DMS114 treated with DMSO at 0.1 percent for 48 hours (cell line): Measurements from ENCODE around the gene LRRC55.

Source experiments
- DNase-seq: peaks from one replicate; lab custom pipeline; 2025; ENCODE audit not compliant: unreplicated experiment; lab: John Stamatoyannopoulos, UW

Gene LRRC55

DNA sequence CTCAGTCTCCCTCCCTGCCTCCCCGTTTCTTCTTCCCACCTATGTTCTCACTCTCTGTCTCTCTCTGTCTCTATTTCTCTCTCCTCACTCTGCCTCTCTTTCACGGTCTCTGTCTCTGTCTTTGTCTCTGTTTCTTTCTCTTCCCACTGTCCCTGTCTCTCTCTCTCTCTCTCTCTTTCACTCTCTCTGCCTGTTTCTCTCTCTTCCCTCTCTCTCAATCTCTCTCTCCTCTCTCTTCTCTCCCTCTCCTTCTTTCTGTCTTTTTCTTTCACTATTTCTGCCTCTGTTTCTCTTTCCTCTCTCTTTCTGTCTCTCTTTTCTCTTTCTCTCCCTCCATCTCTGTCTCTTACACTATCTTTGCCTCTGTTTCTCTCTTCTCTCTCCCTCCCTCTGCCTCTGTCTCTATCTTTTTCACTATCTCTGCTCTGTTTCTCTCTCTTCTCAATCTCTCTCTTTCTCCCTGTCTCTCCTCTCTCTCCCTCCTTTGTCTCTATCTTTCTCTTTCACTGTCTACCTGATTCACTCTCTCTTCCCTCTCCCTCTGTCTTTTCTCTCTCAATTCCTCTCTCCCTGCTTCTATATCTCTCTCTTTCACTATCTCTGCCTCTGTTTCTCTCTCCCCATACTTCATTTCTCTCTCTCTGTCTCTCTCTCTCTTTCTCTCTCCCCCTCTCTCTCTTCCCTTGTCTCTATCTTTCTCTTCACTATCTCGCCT lies 49.9 kb downstream of the LRRC55 start:
- no peak for DNase-seq

DNA sequence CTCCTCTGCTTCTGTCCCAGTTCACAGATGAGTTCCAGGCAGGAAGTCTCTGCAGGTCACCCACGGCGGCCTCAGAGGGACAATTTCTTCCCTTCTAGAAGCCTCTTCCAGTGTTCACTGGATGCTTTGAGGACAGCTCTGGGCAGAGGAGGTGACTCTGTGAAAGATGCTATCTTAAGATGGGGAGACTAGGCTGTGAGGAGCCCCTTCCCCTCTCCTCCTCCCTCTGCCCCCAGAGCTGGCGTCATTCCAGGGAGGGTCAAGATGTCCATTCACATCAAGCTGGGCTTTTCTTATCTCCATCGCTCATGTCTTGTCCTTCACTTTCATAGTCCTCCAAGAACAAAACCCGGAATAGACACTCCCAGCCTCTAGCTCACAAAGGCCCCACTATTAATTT lies 51.9 kb downstream of the LRRC55 start:
- DNase-seq, result no peak

DNA sequence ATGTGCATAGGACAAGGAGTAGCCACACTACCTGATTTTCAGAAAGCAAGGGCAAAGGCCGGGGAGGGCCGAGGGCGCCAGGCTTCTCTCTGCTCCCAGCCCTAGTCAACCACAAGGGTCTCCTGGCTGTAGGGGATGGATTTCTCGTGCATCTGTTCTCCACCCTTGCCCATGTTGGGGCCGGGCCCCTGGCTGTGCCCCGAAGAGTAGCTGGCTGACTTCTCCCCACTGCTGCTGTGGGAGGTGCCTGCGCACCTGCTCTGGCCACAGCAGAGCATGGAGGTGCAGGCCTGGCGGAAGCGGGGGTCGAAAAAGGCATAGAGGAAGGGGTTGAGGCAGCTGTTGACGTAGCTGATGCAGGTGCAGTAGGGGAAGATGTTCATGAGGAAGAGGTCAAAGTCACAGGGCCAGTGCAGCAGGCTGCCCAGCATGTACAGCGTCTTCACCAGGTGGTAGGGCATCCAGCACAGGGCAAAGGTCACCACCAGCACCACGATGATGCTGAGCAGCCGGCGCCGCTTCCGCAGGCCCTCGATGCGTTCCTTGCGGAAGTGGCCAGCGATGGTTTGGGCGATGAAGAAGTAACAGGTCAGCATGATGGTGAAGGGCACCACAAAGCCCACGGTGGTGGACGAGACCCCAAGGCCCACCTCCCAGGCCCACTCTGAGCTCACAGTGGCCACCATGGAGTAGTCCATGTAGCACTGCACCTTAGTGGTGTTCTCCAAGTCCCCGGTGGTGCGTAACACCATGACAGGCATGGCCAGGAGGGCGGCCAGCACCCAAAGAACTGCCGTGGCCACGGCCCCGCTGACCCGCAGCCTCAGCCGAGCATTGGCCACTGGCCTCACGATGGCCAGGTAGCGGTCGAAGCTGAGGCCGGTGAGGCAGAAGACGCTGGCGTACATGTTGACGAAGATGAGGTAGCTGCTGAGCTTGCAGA lies 54.3 kb downstream of the LRRC55 start:
- DNase-seq, result no peak

DNA sequence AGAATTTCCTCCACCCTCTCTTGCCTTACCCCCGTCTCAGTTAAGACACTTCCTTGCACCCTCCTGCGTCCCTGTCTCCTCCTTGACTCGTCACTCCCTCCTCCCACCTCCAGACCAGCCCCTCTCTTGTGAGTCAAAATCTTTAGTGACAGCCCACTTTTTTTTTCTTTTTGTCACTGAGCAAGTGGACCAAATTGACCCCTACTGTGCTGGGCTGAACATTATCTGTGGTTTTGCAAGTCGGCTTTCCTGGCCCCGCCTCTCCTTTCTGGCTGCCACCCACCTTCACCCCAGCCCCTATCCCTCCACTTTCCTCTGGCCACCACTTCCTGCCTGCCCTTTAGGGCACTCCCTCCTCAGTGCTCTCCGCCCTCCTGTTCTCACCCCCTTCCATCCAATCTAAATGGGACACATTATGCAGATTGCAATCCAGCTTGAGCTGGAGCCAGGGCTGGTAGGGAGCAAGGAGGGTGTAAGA lies 55.5 kb downstream of the LRRC55 start, which contains the start of gene APLNR:
Gene APLNR, minus strand, starts transcription at position 47 of the 478 bp plus-strand sequence. CDS start 246 bp downstream, outside the sequence.
- no peak for DNase-seq

DNA sequence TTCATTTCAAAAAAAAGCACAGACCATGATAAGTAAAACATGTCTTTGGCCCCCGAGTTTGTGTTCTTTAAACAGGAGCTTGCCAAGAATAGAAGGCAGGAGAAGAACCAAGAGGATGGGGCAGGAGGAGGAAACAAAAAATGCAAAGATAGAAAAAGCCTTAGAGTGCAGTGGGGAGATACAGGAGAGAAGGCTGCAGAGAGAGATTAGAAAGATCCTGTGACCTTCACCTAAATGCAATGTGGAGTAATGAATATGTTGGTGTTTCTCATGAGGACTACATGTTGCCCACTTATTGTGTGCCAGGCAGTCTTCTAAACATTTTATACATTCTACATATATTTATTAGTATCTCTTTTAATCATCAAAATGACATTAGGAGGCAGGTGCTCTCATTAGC lies 57.6 kb downstream of the LRRC55 start:
- DNase-seq, result no peak

DNA sequence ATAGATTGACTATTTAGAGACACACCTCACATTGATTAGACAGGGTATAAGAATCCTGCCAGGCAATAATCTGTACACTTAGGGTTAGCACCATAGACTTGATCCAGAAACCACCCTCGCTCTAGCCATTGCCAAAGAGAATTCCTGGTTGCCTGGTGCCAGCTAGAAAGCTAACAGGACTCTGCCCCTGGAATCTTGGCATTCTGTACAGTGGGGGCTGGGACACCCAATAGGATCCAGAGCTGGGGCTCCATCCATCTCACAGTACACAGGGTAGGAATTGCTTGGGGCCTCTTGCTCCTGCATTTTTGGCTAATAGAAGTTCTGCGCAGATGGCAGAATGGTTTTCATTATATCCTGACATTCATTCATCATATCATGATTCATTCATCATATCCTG lies 58.3 kb downstream of the LRRC55 start:
- no peak for DNase-seq

DNA sequence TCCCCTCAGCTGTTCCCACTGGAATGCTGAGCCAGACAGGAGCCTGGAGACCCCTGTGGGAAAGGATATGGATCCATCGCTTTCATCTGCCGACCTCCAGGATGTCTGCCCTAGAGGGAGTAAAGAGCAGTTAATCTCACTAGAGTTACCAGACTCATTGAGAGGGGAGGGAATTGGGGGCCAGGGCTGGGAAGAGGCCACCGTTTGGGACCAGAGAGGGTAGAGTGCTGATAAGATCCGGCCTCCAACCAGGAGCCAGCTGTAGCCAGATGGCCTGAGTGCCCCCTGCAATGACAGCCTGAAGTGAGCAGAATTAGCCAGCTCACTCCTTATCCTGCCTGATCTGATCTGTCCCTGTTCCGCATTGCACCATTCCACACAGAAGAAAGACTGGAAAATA lies 59.0 kb downstream of the LRRC55 start:
- no peak for DNase-seq
